Measurements from ENCODE around the gene FSIP1.

The FSIP1 gene

DNA sequence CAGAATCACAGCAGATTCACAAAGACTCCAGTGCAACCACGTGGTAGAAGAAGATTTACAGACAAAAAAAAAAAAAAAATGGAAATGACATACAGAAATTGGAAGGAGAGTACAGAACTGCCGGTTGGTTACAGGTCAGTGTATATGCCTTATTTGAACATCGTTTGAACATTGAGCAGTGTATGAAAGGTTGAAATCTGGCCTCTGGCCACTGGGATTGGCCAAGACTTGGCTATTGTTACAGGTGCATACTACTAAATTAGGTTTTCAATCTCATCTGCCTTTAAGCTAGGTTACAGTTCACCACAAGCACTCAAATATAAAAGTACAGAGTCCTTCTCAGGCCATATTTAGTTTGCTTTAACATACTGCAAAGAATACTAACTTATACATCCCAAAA, 142.0 kb downstream of the FSIP1 start:
- H3K27ac ChIP-seq: no peak overlapping the region
- peaks cover 9% of the 10 kb centered on the region for H3K27me3 ChIP-seq (ENCODE audit: insufficient read depth, low read depth, severe bottlenecking)
- no peak overlapping the region for H3K4me3 ChIP-seq (ENCODE audit: low read depth, low read length)
- DNase-seq: no peak
- no peaks in the 10 kb centered on the region for H3K9me3 ChIP-seq (ENCODE audit: severe bottlenecking)
- no peaks in the 10 kb centered on the region for H3K36me3 ChIP-seq
- TF ChIP-seq, protein P1, sequence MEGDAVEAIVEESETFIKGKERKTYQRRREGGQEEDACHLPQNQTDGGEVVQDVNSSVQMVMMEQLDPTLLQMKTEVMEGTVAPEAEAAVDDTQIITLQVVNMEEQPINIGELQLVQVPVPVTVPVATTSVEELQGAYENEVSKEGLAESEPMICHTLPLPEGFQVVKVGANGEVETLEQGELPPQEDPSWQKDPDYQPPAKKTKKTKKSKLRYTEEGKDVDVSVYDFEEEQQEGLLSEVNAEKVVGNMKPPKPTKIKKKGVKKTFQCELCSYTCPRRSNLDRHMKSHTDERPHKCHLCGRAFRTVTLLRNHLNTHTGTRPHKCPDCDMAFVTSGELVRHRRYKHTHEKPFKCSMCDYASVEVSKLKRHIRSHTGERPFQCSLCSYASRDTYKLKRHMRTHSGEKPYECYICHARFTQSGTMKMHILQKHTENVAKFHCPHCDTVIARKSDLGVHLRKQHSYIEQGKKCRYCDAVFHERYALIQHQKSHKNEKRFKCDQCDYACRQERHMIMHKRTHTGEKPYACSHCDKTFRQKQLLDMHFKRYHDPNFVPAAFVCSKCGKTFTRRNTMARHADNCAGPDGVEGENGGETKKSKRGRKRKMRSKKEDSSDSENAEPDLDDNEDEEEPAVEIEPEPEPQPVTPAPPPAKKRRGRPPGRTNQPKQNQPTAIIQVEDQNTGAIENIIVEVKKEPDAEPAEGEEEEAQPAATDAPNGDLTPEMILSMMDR (IDR thresholded peaks at IDR 0.05; ENCODE audit: low read depth, low read length): no peak

DNA sequence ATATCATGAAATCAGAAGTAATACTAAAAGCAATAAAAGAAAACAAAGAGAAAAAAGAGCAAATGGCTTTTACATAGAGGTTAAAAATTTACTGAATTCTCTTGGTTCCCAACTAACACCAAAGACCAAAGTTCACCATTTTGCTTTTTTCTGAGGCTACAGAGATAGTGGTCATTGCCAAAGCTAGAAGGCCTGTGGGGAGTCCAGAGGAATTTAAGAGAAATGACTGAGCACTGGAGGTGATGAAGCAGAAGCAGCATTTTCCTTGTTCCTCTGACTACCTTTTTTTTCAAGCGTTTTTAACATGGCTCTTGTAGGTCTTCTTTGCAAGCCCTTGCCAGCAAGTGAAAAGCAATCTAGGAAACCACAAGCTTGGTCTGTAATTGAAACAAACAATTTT, 143.6 kb downstream of the FSIP1 start:
- no peak for DNase-seq
- Histone ChIP-seq H3K27ac (no peak overlapping the region), H3K4me3 (ENCODE audit: low read depth, low read length) (no peak overlapping the region), H3K36me3 (no peaks in the 10 kb centered on the region), H3K27me3 (ENCODE audit: insufficient read depth, low read depth, severe bottlenecking) (peaks cover 9% of the 10 kb centered on the region), H3K9me3 (ENCODE audit: severe bottlenecking) (no peaks in the 10 kb centered on the region)
- TF ChIP-seq, protein P1 (IDR thresholded peaks at IDR 0.05; ENCODE audit: low read depth, low read length): no peak

DNA sequence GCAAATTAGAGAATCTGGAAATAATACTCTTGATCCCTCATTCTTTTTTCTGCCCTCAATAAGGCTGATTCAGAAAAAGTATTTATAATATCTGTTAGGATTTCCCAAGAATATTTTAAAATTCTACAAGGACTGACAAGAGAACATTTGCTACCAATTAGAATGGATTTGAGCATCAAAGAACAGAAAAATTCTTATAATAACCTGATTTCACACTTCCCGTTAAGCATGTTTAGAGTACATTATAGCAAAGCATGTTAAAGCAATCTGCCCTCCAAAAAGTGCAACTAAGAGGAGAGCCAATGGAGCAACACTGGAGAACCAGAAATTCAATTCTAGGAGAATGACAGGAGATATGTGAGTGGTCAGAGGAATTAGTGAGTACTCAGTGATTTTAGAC, 144.6 kb downstream of the FSIP1 start:
- Histone ChIP-seq H3K4me3 (ENCODE audit: low read depth, low read length) (no peak overlapping the region), H3K36me3 (no peaks in the 10 kb centered on the region), H3K9me3 (ENCODE audit: severe bottlenecking) (no peaks in the 10 kb centered on the region), H3K27me3 (ENCODE audit: insufficient read depth, low read depth, severe bottlenecking) (peaks cover 12% of the 10 kb centered on the region), H3K27ac (no peak overlapping the region)
- no peak for DNase-seq
- TF ChIP-seq, protein P1 (IDR thresholded peaks at IDR 0.05; ENCODE audit: low read depth, low read length): no peak

DNA sequence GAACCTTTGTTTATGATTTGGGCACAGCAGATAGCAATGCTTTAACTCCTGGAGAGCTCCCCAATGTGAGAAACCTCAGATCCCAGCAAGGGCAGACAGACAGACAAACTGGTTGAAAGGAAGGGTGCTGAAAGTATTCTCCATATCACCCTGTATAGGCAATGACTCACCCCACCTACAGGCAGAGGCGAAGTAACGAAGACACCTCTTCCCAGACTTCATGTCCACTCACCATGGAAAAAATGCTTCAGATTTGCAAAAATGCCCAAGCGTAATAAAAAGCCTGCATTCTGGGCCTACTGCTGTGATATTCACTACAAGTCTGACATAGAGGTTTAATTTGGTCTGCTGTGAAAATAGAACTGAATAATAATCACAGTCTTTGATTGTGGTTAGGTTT, 151.3 kb downstream of the FSIP1 start:
- H3K27ac ChIP-seq: no peak overlapping the region
- DNase-seq: no peak
- H3K27me3 ChIP-seq (ENCODE audit: insufficient read depth, low read depth, severe bottlenecking): peaks cover 13% of the 10 kb centered on the region

GRCh38 chr15:39629906-39630305, 152.7 kb downstream of the FSIP1 start:
- Histone ChIP-seq H3K4me3 (ENCODE audit: low read depth, low read length) (no peak overlapping the region), H3K36me3 (no peaks in the 10 kb centered on the region), H3K9me3 (ENCODE audit: severe bottlenecking) (no peaks in the 10 kb centered on the region), H3K27me3 (ENCODE audit: insufficient read depth, low read depth, severe bottlenecking) (peaks cover 13% of the 10 kb centered on the region), H3K27ac (no peak overlapping the region)
- TF ChIP-seq, protein P1 (IDR thresholded peaks at IDR 0.05; ENCODE audit: low read depth, low read length): no peak
- no peak for DNase-seq

More for the DNA sequence above, 151.3 kb downstream of the FSIP1 start:
- Histone ChIP-seq H3K36me3 (no peaks in the 10 kb centered on the region), H3K9me3 (ENCODE audit: severe bottlenecking) (no peaks in the 10 kb centered on the region), H3K4me3 (ENCODE audit: low read depth, low read length) (no peak overlapping the region)
- TF ChIP-seq, protein P1 (IDR thresholded peaks at IDR 0.05; ENCODE audit: low read depth, low read length): no peak

GRCh38 chr15:39629371-39629770, 153.3 kb downstream of the FSIP1 start:
- H3K27me3 ChIP-seq (ENCODE audit: insufficient read depth, low read depth, severe bottlenecking): peaks cover 13% of the 10 kb centered on the region
- no peak overlapping the region for H3K27ac ChIP-seq
- TF ChIP-seq, protein P1 (IDR thresholded peaks at IDR 0.05; ENCODE audit: low read depth, low read length): no peak
- DNase-seq: no peak
- no peaks in the 10 kb centered on the region for H3K36me3 ChIP-seq
- no peak overlapping the region for H3K4me3 ChIP-seq (ENCODE audit: low read depth, low read length)
- no peaks in the 10 kb centered on the region for H3K9me3 ChIP-seq (ENCODE audit: severe bottlenecking)
